ENCODE measurements around the gene CARMIL3.
A peak's percentile ranks its signal among the peaks of the same experiment; 100 is the strongest.

The CARMIL3 gene

DNA sequence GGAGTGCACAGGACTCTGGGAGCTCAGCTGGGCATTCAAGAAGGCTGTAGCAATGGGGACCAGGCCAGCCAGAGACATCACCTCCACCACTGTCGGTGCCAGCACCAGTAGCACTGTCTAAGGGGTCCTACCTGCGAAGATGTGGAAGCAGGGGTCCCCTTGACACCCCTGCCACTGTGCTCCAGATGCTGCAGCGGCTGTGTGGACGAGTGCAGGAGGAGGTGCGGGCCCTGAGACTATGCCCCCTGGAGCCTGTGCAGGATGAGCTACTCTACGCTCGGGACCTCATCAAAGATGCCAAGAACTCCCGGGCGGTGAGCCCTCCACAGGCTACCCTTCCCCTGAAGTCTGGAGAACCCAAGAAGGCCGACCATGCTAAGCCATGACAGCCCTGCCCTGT lies 8.6 kb downstream of the CARMIL3 start:
- no peak for DNase-seq (ENCODE audit: low read depth in 1 of 2, low spot score in 1 of 2)

DNA sequence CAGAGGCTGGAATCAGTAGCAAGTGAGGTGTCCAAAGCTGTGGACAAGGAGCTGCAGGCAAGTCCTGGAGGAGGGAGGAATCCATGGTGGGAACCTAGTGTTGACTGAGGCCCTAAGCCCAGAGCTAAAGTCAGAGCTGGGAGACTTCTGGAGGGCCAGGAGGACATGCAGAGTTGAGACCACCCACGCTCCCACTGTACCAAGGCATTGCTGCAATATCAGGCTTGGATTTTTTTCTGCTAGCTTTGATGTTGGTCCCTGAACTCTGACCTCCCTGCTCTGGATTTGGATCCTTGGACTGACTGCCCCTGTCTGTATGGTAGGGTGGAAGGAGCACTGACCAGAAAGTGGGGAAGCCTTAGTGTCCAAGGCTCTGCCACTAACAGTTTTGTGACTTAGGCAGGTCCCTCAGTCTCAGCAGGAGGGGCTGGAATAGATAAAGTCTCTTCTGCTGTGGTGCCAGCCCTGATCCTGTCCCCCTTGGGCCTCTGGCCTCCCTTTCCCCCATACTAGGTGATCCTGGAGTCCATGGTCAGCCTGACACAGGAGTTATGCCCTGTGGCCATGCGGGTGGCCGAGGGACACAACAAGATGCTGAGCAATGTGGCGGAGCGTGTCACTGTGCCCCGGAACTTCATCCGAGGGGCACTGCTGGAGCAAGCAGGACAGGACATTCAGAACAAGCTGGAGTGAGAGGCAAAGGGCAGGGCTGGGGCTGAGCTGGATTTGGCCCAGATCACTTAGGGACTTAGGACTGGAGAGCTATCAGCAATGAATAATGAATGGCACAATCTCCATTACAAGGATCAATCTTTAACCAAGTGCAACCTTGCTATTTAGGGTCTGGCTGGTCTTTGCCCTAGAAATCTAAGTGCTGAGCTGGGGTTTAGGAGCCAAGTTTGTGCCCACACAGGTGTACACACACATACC lies 9.4 kb downstream of the CARMIL3 start:
- DNase-seq (ENCODE audit: low read depth in 1 of 2, low spot score in 1 of 2), result no peak

DNA sequence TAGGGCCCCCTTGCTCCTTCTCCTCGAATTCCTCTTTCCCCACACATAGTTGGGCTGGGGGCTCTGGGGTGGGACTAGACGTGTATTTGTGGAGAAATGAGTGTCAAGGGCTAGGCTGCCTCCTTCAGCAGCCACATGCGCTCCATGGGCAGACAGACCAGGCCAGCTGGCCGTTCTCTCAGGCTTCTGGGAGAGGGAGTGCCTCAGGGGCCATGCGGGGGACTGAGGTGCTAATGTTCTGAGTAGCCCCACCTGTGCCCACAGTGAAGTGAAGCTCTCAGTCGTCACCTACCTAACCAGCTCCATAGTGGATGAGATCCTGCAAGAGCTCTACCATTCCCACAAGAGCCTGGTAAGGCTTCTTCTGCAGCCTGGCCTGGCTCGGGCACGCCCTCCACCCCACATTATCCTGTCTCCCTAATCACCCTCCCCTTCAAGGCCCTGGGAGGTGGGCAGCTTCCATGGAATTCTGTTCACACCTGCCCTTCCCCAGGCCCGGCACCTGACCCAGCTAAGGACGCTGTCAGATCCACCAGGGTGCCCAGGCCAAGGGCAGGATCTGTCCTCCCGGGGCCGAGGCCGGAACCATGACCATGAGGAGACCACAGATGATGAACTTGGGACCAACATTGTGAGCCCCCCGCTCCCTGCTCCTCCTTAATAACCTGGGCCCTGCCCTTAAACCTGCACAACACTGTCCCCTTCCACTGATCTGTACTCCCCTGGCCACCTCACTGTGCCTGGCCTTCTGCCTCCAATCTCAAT lies 10.6 kb downstream of the CARMIL3 start:
- DNase-seq (ENCODE audit: low read depth in 1 of 2, low spot score in 1 of 2), result no peak

GRCh38 chr14:24063263-24063836 lies 11.5 kb downstream of the CARMIL3 start:
- no peak for DNase-seq (ENCODE audit: low read depth in 1 of 2, low spot score in 1 of 2)

GRCh38 chr14:24064091-24064795 lies 12.4 kb downstream of the CARMIL3 start:
- DNase-seq (ENCODE audit: low read depth in 1 of 2, low spot score in 1 of 2), result no peak

DNA sequence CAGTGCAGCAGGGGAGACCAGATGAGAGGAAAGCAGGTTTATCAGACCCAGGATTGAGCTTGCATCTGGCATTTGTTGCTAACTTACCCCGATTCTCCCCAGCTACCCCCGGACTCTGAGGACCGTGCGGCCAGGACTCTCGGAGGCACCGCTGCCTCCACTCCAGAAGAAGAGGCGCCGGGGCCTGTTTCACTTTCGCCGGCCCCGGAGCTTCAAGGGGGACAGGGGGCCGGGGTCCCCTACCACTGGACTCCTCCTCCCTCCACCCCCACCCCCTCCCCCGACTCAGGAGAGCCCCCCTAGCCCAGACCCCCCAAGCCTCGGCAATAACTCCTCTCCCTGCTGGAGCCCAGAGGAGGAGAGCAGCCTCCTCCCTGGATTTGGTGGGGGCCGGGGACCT lies 13.0 kb downstream of the CARMIL3 start:
- no peak for DNase-seq (ENCODE audit: low read depth in 1 of 2, low spot score in 1 of 2)

- no peak for DNase-seq (ENCODE audit: low read depth in 1 of 2, low spot score in 1 of 2)
Observed at GRCh38 chr14:24065408-24065807, 13.6 kb downstream of the CARMIL3 start.

- DNase-seq (ENCODE audit: low read depth in 1 of 2, low spot score in 1 of 2), result no peak
Observed at GRCh38 chr14:24066496-24067132, 14.8 kb downstream of the CARMIL3 start.

DNA sequence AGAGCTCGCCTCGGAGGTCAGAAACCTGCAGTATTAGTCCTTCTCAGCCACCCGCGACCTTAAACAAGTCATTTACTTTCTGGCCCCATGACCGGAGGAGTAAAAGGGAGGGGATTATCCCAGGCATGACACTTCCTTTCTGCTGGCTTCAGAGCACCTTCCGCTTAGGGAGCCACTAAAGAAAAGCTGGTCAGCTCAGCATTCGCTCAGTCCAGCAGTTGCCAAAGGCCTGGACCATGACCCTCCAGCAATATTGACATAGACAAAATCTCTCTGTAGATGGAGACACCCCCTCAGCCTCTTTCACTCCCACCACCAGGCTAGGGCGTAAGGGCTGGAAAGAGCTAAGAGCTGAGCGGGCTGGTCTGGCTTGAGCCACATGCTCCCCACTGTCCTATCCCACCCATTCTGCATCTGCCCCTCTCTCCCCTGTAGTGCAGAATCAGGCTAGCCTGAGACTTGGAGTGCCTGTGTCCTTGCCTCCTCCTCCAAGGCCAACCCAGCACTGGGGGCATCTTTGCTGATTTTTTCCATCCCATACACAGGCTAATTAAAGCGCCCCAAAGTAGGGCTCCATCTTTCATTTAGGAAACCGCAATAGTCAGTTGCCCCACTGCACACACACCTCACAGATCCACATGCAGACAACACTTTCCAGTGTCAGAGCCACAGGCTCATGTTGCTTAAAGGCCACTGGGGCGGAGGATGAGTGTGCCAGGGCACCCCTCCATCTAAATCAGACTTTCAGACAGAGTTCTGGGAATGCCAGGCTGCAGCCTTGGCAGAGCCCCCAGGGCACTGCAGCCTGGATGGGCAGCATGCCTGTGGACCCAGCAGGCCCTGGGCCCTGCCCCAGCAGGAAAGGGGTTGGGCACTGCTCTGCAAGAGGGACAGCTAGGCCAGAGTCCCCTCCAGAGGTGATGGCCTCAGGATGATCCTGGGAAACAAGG lies 15.6 kb downstream of the CARMIL3 start:
- no peak for DNase-seq (ENCODE audit: low read depth in 1 of 2, low spot score in 1 of 2)

- DNase-seq (ENCODE audit: low read depth in 1 of 2, low spot score in 1 of 2), result no peak
Observed at GRCh38 chr14:24068711-24069410, 17.1 kb downstream of the CARMIL3 start.

DNA sequence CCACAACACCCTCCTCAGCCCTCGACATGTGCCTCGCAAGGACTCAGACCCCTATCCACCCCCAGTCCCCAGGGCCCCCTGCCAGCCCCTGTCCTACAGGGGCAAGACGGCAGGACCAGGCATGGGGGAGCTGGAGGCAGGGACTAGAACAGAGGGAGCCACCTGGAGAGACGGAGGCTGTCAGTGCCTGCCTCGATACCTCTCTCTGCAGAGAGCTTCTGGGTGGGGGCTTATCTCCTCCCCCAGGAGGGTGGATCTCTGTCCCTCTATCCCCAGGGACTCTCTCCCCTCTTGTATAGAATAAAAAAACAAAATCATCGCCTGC lies 17.6 kb downstream of the CARMIL3 start:
- no peak for DNase-seq (ENCODE audit: low read depth in 1 of 2, low spot score in 1 of 2)

DNA sequence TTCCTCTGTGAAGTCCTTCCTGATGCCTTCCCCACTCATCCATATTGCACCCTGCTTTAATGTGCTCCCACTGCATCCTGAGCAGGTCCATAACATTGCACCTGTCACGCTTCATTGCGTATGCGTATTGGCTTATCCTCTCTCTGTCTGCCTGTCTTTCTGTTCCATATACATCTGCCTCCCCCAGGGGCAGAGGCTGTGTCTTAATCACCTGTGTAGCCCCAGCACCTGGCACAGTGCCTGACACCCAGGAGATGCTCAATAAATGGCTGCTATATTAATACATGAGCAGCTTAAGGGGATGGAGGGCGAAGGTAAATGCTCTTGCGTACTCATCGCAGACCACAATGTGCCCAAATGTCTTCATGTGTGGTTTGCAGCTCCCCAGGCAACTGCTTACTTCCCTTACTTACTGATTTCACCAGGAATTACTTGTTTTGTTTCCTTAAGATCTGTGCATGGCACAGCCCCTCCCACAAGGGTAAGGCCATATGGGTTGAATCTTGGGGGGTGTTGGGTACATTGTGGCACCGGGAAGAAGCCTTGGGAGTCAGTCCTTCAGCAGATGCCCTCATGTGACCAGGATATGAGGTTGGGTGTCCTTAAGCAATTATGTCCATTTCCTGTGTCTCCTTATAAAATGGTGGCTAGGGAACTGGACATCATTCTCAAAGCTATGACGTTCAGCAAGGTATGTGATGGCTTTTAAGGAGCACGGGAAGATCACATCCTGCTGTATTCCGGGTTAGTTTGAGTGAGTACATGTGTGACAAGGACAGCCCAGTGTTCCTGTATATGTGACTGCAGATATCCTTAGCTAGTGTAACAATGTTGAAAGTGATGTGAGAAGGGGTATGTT lies 18.7 kb downstream of the CARMIL3 start:
- DNase-seq (ENCODE audit: low read depth in 1 of 2, low spot score in 1 of 2), result no peak

DNA sequence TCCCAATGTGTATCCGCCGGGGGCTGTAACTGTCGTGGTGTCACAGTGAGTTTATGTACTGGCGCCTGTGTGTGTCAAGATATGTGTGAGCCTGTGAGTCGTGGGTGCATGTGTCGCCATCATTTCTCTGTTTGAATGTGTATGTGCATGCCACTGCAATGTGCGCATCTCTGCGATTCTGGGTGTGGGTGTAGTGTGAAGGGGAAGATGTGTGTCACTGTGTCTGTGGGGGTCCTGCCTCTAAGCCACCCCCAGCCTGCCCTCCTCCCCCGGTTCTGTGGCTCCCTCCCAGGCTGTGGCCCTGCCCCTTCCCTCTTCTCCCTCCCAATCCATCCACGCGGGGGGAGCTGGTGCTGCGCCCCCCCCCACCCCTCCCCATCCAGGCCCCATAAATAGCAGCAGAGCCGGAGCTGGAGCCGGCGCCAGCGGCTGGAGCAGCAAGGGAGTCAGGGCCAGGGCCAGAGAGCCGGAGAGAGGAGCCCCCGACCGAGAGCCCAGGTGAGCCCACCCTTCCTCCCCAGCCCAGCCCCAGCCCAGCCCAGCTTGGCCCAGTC lies 19.4 kb downstream of the CARMIL3 start, which contains the start of gene CPNE6:
Gene CPNE6 (plus strand): TSS at position 419 of the 554 bp plus-strand sequence. CDS start 1,375 bp downstream, outside the sequence.
- peak in 1 of 2 donors; percentile 48 for DNase-seq (ENCODE audit: low read depth in 1 of 2, low spot score in 1 of 2)

DNA sequence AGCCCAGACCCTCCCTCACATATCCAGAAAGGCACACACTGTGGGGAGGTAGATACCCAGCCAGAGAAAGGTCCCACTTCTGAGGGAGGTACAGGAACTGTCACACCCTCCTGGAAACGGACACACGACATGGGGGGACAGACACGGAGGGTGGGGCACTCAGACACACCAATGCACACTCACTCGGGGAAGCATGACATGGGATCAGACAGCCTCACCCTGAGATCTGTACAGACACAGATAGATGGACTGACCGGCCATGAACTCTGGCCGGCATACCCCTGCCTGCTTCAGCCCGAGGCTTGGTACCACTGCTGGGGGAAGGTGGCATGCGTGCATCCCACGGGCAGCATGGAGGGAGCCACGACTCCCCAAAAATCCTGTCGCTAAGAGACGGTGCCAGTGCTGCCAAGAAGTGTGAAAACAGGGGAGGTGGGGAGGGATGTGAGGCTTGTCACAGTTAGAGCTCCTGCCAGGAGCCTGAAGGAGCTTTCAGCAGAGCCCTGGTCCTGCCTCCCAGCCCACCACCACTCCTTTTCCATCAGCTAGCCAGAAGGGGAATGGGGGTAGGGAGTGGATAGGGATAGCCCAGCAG lies 20.1 kb downstream of the CARMIL3 start:
- DNase-seq (ENCODE audit: low read depth in 1 of 2, low spot score in 1 of 2), result no peak

DNA sequence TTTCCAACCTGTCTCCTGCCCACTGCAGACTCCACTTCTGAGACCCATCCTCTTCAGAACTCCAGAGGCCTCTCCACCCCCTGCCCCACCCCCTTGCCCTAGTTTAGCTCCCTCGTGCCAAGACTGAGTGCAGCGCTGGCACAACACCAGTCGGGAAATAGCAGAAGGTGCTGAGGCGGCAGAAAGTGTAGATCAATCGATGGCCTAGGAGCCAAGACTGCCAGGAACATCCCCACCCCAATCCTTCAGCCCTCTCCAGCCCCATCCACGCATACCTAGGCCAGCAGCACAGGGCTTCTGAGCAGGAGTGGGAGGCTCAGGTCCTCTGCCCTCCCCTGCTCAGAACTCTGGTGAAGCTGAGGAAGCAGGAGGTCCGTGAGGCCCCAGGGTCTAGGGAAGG lies 20.6 kb downstream of the CARMIL3 start:
- DNase-seq (ENCODE audit: low read depth in 1 of 2, low spot score in 1 of 2), result no peak

GRCh38 chr14:24072881-24073877 lies 21.4 kb downstream of the CARMIL3 start:
- no peak for DNase-seq (ENCODE audit: low read depth in 1 of 2, low spot score in 1 of 2)

Measured in activated CD4-positive, alpha-beta T cell treated with anti-CD3 and anti-CD28 coated beads, Interleukin-2, amount 50 U/mL, for 24 hours (primary cell).